H1 (cell line): Measurements from ENCODE around the gene EBPL. TPM values are rescaled to one million over a fixed set of nuclear protein-coding genes. Genes with fewer than 3 reads are reported as not detected.

Experiments used
- CBX8 ChIP-seq: fragments of 300-800, 300-1000 bp; sonication (generic); IDR thresholded peaks from 2 replicates; pipeline ENCODE4 v1.7.1; 2016; ENCODE audit warnings: low read depth, low read length, borderline replicate concordance
- CHD1 ChIP-seq: IDR thresholded peaks from 2 replicates; pipeline ENCODE4 v1.6.1; 2012; ENCODE audit warnings: low read depth, low read length, improper control_type of control experiment
- E2F6 ChIP-seq: IDR thresholded peaks from 2 replicates; pipeline ENCODE4 v1.6.1; 2012; ENCODE audit warnings: inconsistent platforms
- EZH2 ChIP-seq: fragments of 200-600 bp; sonication (generic); IDR thresholded peaks from 2 replicates; pipeline ENCODE4 v1.7.1; 2012; ENCODE audit warnings: low read depth, mild to moderate bottlenecking, moderate library complexity, low read length, inconsistent platforms; ENCODE audit not compliant: severe bottlenecking
- GTF2F1 ChIP-seq: IDR thresholded peaks from 2 replicates; pipeline ENCODE4 v1.6.1; 2012; ENCODE audit warnings: low read depth, low read length, improper control_type of control experiment, borderline replicate concordance
- HDAC2 ChIP-seq, 2 experiments: fragments of 300-600 bp in 1 of 2; sonication (generic) in 1 of 2; IDR thresholded peaks; 2 replicates each; pipeline ENCODE4 v1.6.1; 2011 to 2012; ENCODE audit warnings: low read depth in 2 of 2, low read length in 2 of 2, mild to moderate bottlenecking in 2 of 2, moderate library complexity in 2 of 2, borderline replicate concordance in 1 of 2, inconsistent platforms in 1 of 2
- KDM4A ChIP-seq: IDR thresholded peaks from one replicate; pipeline ENCODE4 v1.7.1; 2012; ENCODE audit warnings: low read depth, mild to moderate bottlenecking, moderate library complexity, low read length, inconsistent platforms; ENCODE audit not compliant: severe bottlenecking
- KDM5A ChIP-seq: fragments of 200-600 bp; IDR thresholded peaks from 2 replicates; pipeline ENCODE4 v1.7.1; 2012; ENCODE audit warnings: mild to moderate bottlenecking, low read length, inconsistent platforms, mixed read lengths
- MAFK ChIP-seq: IDR thresholded peaks from 2 replicates; pipeline ENCODE4 v1.6.1; 2012; ENCODE audit warnings: low read depth, mild to moderate bottlenecking, improper control_type of control experiment, low read length
- NANOG ChIP-seq: IDR thresholded peaks from 2 replicates; pipeline ENCODE4 v1.6.1; 2011; ENCODE audit warnings: low read length, low read depth, mild to moderate bottlenecking, inconsistent platforms; ENCODE audit not compliant: insufficient read depth, poor library complexity, severe bottlenecking
- NRF1 ChIP-seq: IDR thresholded peaks from 2 replicates; pipeline ENCODE4 v1.6.1; 2011; ENCODE audit warnings: mild to moderate bottlenecking, low read depth, low read length, improper control_type of control experiment
- PHF8 ChIP-seq: fragments of 200-600 bp; sonication (generic); conservative IDR thresholded peaks from 2 replicates; pipeline ENCODE4 v1.7.1; 2012; ENCODE audit warnings: low read depth, mild to moderate bottlenecking, inconsistent platforms, low read length, moderate library complexity
- POLR2A ChIP-seq, 2 experiments: IDR thresholded peaks; 1 replicate in 1 of 2; 2 replicates in 1 of 2; pipeline ENCODE4 v1.6.1; 2011; ENCODE audit warnings: low read depth in 2 of 2, low read length in 2 of 2, mild to moderate bottlenecking in 2 of 2; ENCODE audit errors: control extremely low read depth in 1 of 2
- SIN3A ChIP-seq, 2 experiments: IDR thresholded peaks in 1 of 2; conservative IDR thresholded peaks in 1 of 2; 2 replicates each; pipeline ENCODE4 v1.6.1; 2011 to 2012; ENCODE audit warnings: low read length in 2 of 2, improper control_type of control experiment in 1 of 2, low read depth in 1 of 2, mild to moderate bottlenecking in 1 of 2
- SP1 ChIP-seq: IDR thresholded peaks from 2 replicates; pipeline ENCODE4 v1.6.1; 2011; ENCODE audit warnings: low read depth, low read length
- TEAD4 ChIP-seq: IDR thresholded peaks from 2 replicates; pipeline ENCODE4 v1.6.1; 2012; ENCODE audit warnings: low read depth, low read length, inconsistent platforms, mixed read lengths
- YY1 ChIP-seq: IDR thresholded peaks from 2 replicates; pipeline ENCODE4 v1.6.1; 2011; ENCODE audit warnings: low read depth, mild to moderate bottlenecking, low read length
- ZNF274 ChIP-seq: IDR thresholded peaks from 2 replicates; pipeline ENCODE4 v1.7.0; 2012; ENCODE audit warnings: low read length, borderline replicate concordance; ENCODE audit errors: extremely low read depth
- polyA plus RNA-seq, 7 experiments: library from polyadenylated mRNA; depleted of rRNA in 3 of 7; stranded (reverse) in 5 of 7; unstranded in 2 of 7; fragments of >200 nt in 5 of 7; fragments of 200-250 nt in 2 of 7; gene quantifications; 1 replicate in 5 of 7; 2 replicates in 1 of 7; 4 replicates in 1 of 7; pipeline versions ENCODE4 v1.2.1 to v1.2.3, GENCODE V29; 2011 to 2013; ENCODE audit warnings: missing spikeins in 2 of 7, mixed read lengths in 2 of 7
- total RNA-seq: library from RNA; stranded (reverse); fragmentation: NEBNext Ultra II Directional; extraction: Animal tissue kit (Norgen Biotek cat#: 25700); gene quantifications from 2 replicates; pipeline ENCODE4 v1.2.1, GENCODE V29; 2021
- TF ChIP-seq, protein P1 (sequence below): IDR thresholded peaks from 2 replicates; pipeline ENCODE4 v1.6.1; 2012; ENCODE audit warnings: low read length, inconsistent platforms
- TF ChIP-seq, protein P2 (sequence below): IDR thresholded peaks from 2 replicates; pipeline ENCODE4 v1.6.1; 2011; ENCODE audit warnings: low read length, improper control_type of control experiment

Gene EBPL
- total and polyA plus RNA-seq, 2 of the 8 experiments (the other 6 are each of a cell fraction or from before 2014, with no cell fraction given): 130 to 204 TPM

DNA sequence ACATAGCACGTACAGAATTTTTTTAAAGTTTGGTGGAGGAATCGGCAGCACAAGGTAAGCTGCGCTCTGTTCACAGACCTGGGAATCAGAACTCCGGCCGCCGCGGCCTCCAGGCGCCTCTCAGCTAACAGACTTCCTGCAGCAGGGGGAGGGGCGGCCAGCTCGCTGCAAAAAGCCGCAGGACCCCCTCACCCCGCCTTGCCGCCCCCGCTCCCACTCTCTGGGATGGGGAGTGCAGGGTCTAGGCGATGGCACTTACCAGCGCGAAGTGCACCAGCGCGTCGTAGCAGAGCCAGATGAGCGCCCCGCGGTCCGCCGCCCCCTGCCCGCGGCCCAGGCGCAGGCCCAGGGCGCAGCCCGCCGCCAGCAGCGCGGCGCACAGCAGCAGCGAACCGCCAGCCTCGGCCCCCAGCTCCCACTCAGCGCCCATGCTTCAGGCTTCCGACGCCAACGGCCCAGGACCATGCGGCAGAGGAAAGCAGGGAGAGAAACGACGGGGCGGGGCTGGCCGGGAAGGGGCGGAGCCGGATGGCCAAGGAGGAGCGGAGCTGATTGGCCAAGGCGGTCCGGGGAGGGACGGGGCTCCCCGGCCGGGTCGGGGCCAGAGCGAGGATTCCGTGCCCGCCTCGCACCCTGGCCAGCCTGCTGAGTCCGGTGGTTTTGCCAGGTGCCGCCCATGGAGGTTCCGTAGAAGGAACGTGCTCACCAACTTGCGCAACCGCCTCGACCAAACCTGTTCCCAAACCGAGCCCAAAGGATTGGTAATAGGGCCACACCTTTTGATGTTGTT is at the start of gene EBPL (continued):
- TF ChIP-seq EZH2: no peak
- no peak for TF ChIP-seq NANOG
- TF ChIP-seq SP1: 0 out of 2 replicates have a peak, but pooled peaks have one; percentile 32
- TF ChIP-seq POLR2A (IDR thresholded peaks at IDR 0.05; ENCODE audit: control extremely low read depth in 1 of 2, low read depth in 2 of 2, low read length in 2 of 2): peak; percentile 90 to 96
- TF ChIP-seq MAFK: no peak
- no peak for TF ChIP-seq HDAC2 (IDR thresholded peaks at IDR 0.05; ENCODE audit: borderline replicate concordance in 1 of 2, low read depth in 2 of 2, low read length in 2 of 2)
- TF ChIP-seq ZNF274: no peak
- peak; percentile 61 for TF ChIP-seq KDM4A
- peak; percentile 90 for TF ChIP-seq E2F6
- no peak for TF ChIP-seq CBX8
- peak; percentile 78 for TF ChIP-seq PHF8
- TF ChIP-seq GTF2F1: no peak
- TF ChIP-seq KDM5A: no peak
- no peak for TF ChIP-seq CHD1
- TF ChIP-seq, protein P1, sequence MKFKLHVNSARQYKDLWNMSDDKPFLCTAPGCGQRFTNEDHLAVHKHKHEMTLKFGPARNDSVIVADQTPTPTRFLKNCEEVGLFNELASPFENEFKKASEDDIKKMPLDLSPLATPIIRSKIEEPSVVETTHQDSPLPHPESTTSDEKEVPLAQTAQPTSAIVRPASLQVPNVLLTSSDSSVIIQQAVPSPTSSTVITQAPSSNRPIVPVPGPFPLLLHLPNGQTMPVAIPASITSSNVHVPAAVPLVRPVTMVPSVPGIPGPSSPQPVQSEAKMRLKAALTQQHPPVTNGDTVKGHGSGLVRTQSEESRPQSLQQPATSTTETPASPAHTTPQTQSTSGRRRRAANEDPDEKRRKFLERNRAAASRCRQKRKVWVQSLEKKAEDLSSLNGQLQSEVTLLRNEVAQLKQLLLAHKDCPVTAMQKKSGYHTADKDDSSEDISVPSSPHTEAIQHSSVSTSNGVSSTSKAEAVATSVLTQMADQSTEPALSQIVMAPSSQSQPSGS: no peak
- no peak for TF ChIP-seq TEAD4
- TF ChIP-seq SIN3A (conservative IDR thresholded peaks at IDR 0.05 in 1 of 2, IDR thresholded peaks at IDR 0.05 in 1 of 2; ENCODE audit: low read depth in 1 of 2, low read length in 2 of 2): 0 out of 4 replicates have a peak, but pooled peaks have one; percentile 15 to 56
- TF ChIP-seq YY1: 0 out of 2 replicates have a peak, but pooled peaks have one; percentile 15
- TF ChIP-seq, protein P2, sequence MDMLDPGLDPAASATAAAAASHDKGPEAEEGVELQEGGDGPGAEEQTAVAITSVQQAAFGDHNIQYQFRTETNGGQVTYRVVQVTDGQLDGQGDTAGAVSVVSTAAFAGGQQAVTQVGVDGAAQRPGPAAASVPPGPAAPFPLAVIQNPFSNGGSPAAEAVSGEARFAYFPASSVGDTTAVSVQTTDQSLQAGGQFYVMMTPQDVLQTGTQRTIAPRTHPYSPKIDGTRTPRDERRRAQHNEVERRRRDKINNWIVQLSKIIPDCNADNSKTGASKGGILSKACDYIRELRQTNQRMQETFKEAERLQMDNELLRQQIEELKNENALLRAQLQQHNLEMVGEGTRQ: no peak
- TF ChIP-seq NRF1: no peak
